Stimulated activated CD4-positive, alpha-beta T cell treated with anti-CD3 and anti-CD28 coated beads, Interleukin-4, amount 100 ng/mL, for 1 hour (primary cell): ENCODE data around the gene CHRNB2.
"Not testable (repeated sequence)": the region's sequence is repeated elsewhere in the genome, so short reads cannot be mapped to it uniquely, and the experiment has no call there.

Experiments
- DNase-seq: peaks from one replicate; pipeline ENCODE4 v3.0.0-alpha.2; 2020

Gene CHRNB2

GRCh38 chr1:154567386-154568156 is at the start of gene CHRNB2:
CHRNB2 (plus strand) TSS chr1:154567778; CDS start chr1:154568045, 267 bp downstream.
- peak; percentile 72 for DNase-seq

- DNase-seq = no peak
These were observed 48.0 kb upstream of the CHRNB2 start for GRCh38 chr1:154519591-154519991.

- DNase-seq = no peak
These were observed 47.2 kb upstream of the CHRNB2 start for GRCh38 chr1:154520333-154520732.

- no peak for DNase-seq
These were observed 45.9 kb upstream of the CHRNB2 start for GRCh38 chr1:154521695-154522094.

- no peak for DNase-seq
These were observed 42.7 kb upstream of the CHRNB2 start for GRCh38 chr1:154524881-154525280.

- no peak for DNase-seq
These were observed 40.4 kb upstream of the CHRNB2 start for GRCh38 chr1:154527192-154527591.

- no peak for DNase-seq
These were observed 38.3 kb upstream of the CHRNB2 start for GRCh38 chr1:154529308-154529707.

GRCh38 chr1:154531950-154532349 is 35.6 kb upstream of the CHRNB2 start:
- DNase-seq = not testable (repeated sequence)

- no peak for DNase-seq
These were observed 33.4 kb upstream of the CHRNB2 start for GRCh38 chr1:154533952-154534844.

- DNase-seq = no peak
These were observed 31.0 kb upstream of the CHRNB2 start for GRCh38 chr1:154536570-154536969.

GRCh38 chr1:154539486-154540483 is 27.8 kb upstream of the CHRNB2 start:
- DNase-seq = no peak

GRCh38 chr1:154541231-154541630 is 26.3 kb upstream of the CHRNB2 start:
- no peak for DNase-seq

- peak; percentile 46 for DNase-seq
These were observed 21.1 kb upstream of the CHRNB2 start for GRCh38 chr1:154546264-154547063.

- DNase-seq = no peak
These were observed 20.4 kb upstream of the CHRNB2 start for GRCh38 chr1:154547105-154547732.

GRCh38 chr1:154548028-154548427 is 19.6 kb upstream of the CHRNB2 start:
- DNase-seq = no peak

- no peak for DNase-seq
These were observed 18.3 kb upstream of the CHRNB2 start for GRCh38 chr1:154549202-154549770.

- no peak for DNase-seq
These were observed 17.5 kb upstream of the CHRNB2 start for GRCh38 chr1:154550070-154550469.

GRCh38 chr1:154550657-154551056 is 16.9 kb upstream of the CHRNB2 start:
- no peak for DNase-seq

GRCh38 chr1:154551474-154551873 is 16.1 kb upstream of the CHRNB2 start:
- DNase-seq = no peak

- no peak for DNase-seq
These were observed 15.5 kb upstream of the CHRNB2 start for GRCh38 chr1:154552036-154552435.
